ENCODE measurements around the gene RPP40.

The RPP40 gene

GRCh38 chr6:4997862-4998261, 6.0 kb downstream of the RPP40 start:
- no peaks in the 10 kb centered on the region for H3K27me3 Mint-ChIP-seq
- H3K27ac Mint-ChIP-seq = no peak overlapping the region
- peaks cover 4% of the 10 kb centered on the region for H3K4me1 Mint-ChIP-seq (ENCODE audit: low read depth)
- peaks cover 30% of the 10 kb centered on the region for H3K36me3 Mint-ChIP-seq
- H3K9me3 Mint-ChIP-seq (ENCODE audit: low read depth) = no peaks in the 10 kb centered on the region
- H3K4me3 Mint-ChIP-seq = no peak overlapping the region

- no peak overlapping the region for H3K4me3 Mint-ChIP-seq
- peaks cover 39% of the 10 kb centered on the region for H3K36me3 Mint-ChIP-seq
- no peaks in the 10 kb centered on the region for H3K27me3 Mint-ChIP-seq
- no peak overlapping the region for H3K27ac Mint-ChIP-seq
- no peaks in the 10 kb centered on the region for H3K9me3 Mint-ChIP-seq (ENCODE audit: low read depth)
- no peaks in the 10 kb centered on the region for H3K4me1 Mint-ChIP-seq (ENCODE audit: low read depth)
Measured at GRCh38 chr6:4994741-4995140, 9.1 kb downstream of the RPP40 start.

GRCh38 chr6:4987432-4987831, 16.4 kb downstream of the RPP40 start:
- H3K27me3 Mint-ChIP-seq = no peaks in the 10 kb centered on the region
- H3K27ac Mint-ChIP-seq = no peak overlapping the region
- H3K4me3 Mint-ChIP-seq = no peak overlapping the region
- peaks cover 5% of the 10 kb centered on the region for H3K9me3 Mint-ChIP-seq (ENCODE audit: low read depth)
- peaks cover 34% of the 10 kb centered on the region for H3K36me3 Mint-ChIP-seq
- no peaks in the 10 kb centered on the region for H3K4me1 Mint-ChIP-seq (ENCODE audit: low read depth)

GRCh38 chr6:4986999-4987398, 16.8 kb downstream of the RPP40 start:
- H3K27me3 Mint-ChIP-seq = no peaks in the 10 kb centered on the region
- H3K4me1 Mint-ChIP-seq (ENCODE audit: low read depth) = no peaks in the 10 kb centered on the region
- peaks cover 34% of the 10 kb centered on the region for H3K36me3 Mint-ChIP-seq
- H3K4me3 Mint-ChIP-seq = no peak overlapping the region
- peaks cover 5% of the 10 kb centered on the region for H3K9me3 Mint-ChIP-seq (ENCODE audit: low read depth)
- no peak overlapping the region for H3K27ac Mint-ChIP-seq

- Mint-ChIP-seq H3K4me3 (no peak overlapping the region), H3K9me3 (ENCODE audit: low read depth) (peaks cover 10% of the 10 kb centered on the region), H3K27me3 (no peaks in the 10 kb centered on the region), H3K36me3 (peaks cover 13% of the 10 kb centered on the region), H3K27ac (no peak overlapping the region), H3K4me1 (ENCODE audit: low read depth) (no peaks in the 10 kb centered on the region)
Measured at GRCh38 chr6:4983322-4983721, 20.5 kb downstream of the RPP40 start.

GRCh38 chr6:4981761-4982160, 22.1 kb downstream of the RPP40 start:
- no peak overlapping the region for H3K27ac Mint-ChIP-seq
- peaks cover 9% of the 10 kb centered on the region for H3K9me3 Mint-ChIP-seq (ENCODE audit: low read depth)
- no peaks in the 10 kb centered on the region for H3K27me3 Mint-ChIP-seq
- H3K4me3 Mint-ChIP-seq = no peak overlapping the region
- H3K36me3 Mint-ChIP-seq = peaks cover 10% of the 10 kb centered on the region
- no peaks in the 10 kb centered on the region for H3K4me1 Mint-ChIP-seq (ENCODE audit: low read depth)

- H3K9me3 Mint-ChIP-seq (ENCODE audit: low read depth) = peaks cover 14% of the 10 kb centered on the region
Measured at GRCh38 chr6:4979426-4979825, 24.4 kb downstream of the RPP40 start.

GRCh38 chr6:4977468-4977867, 26.4 kb downstream of the RPP40 start:
- Mint-ChIP-seq H3K36me3 (peaks cover 5% of the 10 kb centered on the region), H3K27me3 (peaks cover 8% of the 10 kb centered on the region), H3K4me3 (no peak overlapping the region), H3K9me3 (ENCODE audit: low read depth) (peaks cover 14% of the 10 kb centered on the region), H3K27ac (no peak overlapping the region), H3K4me1 (ENCODE audit: low read depth) (no peaks in the 10 kb centered on the region)

More at GRCh38 chr6:4979426-4979825, 24.4 kb downstream of the RPP40 start:
- peaks cover 7% of the 10 kb centered on the region for H3K27me3 Mint-ChIP-seq
- H3K36me3 Mint-ChIP-seq = peaks cover 5% of the 10 kb centered on the region
- no peak overlapping the region for H3K4me3 Mint-ChIP-seq
- H3K27ac Mint-ChIP-seq = no peak overlapping the region
- no peaks in the 10 kb centered on the region for H3K4me1 Mint-ChIP-seq (ENCODE audit: low read depth)

- no peak overlapping the region for H3K27ac Mint-ChIP-seq
- H3K36me3 Mint-ChIP-seq = peaks cover 5% of the 10 kb centered on the region
- no peaks in the 10 kb centered on the region for H3K4me1 Mint-ChIP-seq (ENCODE audit: low read depth)
- H3K9me3 Mint-ChIP-seq (ENCODE audit: low read depth) = peaks cover 14% of the 10 kb centered on the region
- H3K27me3 Mint-ChIP-seq = peaks cover 8% of the 10 kb centered on the region
- no peak overlapping the region for H3K4me3 Mint-ChIP-seq
Measured at GRCh38 chr6:4975506-4975905, 28.3 kb downstream of the RPP40 start.

GRCh38 chr6:4974962-4975361, 28.9 kb downstream of the RPP40 start:
- Mint-ChIP-seq H3K27ac (no peak overlapping the region), H3K4me1 (ENCODE audit: low read depth) (no peaks in the 10 kb centered on the region), H3K27me3 (peaks cover 11% of the 10 kb centered on the region), H3K4me3 (no peak overlapping the region), H3K9me3 (ENCODE audit: low read depth) (peaks cover 14% of the 10 kb centered on the region), H3K36me3 (peaks cover 5% of the 10 kb centered on the region)

- peaks cover 9% of the 10 kb centered on the region for H3K9me3 Mint-ChIP-seq (ENCODE audit: low read depth)
- peaks cover 11% of the 10 kb centered on the region for H3K27me3 Mint-ChIP-seq
- no peak overlapping the region for H3K27ac Mint-ChIP-seq
- no peaks in the 10 kb centered on the region for H3K4me1 Mint-ChIP-seq (ENCODE audit: low read depth)
- H3K36me3 Mint-ChIP-seq = peaks cover 5% of the 10 kb centered on the region
- H3K4me3 Mint-ChIP-seq = no peak overlapping the region
Measured at GRCh38 chr6:4973982-4974745, 29.7 kb downstream of the RPP40 start.

GRCh38 chr6:4973415-4973814, 30.4 kb downstream of the RPP40 start:
- Mint-ChIP-seq H3K27me3 (peaks cover 11% of the 10 kb centered on the region), H3K27ac (no peak overlapping the region), H3K36me3 (peaks cover 5% of the 10 kb centered on the region), H3K9me3 (ENCODE audit: low read depth) (peaks cover 9% of the 10 kb centered on the region), H3K4me1 (ENCODE audit: low read depth) (no peaks in the 10 kb centered on the region), H3K4me3 (no peak overlapping the region)

GRCh38 chr6:4972438-4972837, 31.4 kb downstream of the RPP40 start:
- Mint-ChIP-seq H3K4me1 (ENCODE audit: low read depth) (no peaks in the 10 kb centered on the region), H3K9me3 (ENCODE audit: low read depth) (peaks cover 9% of the 10 kb centered on the region), H3K4me3 (no peak overlapping the region), H3K27me3 (peaks cover 11% of the 10 kb centered on the region), H3K36me3 (peaks cover 5% of the 10 kb centered on the region), H3K27ac (no peak overlapping the region)

- H3K4me3 Mint-ChIP-seq = no peak overlapping the region
- H3K27me3 Mint-ChIP-seq = peaks cover 11% of the 10 kb centered on the region
- H3K36me3 Mint-ChIP-seq = peaks cover 2% of the 10 kb centered on the region
- peaks cover 6% of the 10 kb centered on the region for H3K9me3 Mint-ChIP-seq (ENCODE audit: low read depth)
- H3K27ac Mint-ChIP-seq = no peak overlapping the region
- no peaks in the 10 kb centered on the region for H3K4me1 Mint-ChIP-seq (ENCODE audit: low read depth)
Measured at GRCh38 chr6:4971851-4972250, 32.0 kb downstream of the RPP40 start.

GRCh38 chr6:4970739-4971395, 33.0 kb downstream of the RPP40 start:
- Mint-ChIP-seq H3K9me3 (ENCODE audit: low read depth) (no peaks in the 10 kb centered on the region), H3K27ac (no peak overlapping the region), H3K4me1 (ENCODE audit: low read depth) (no peaks in the 10 kb centered on the region), H3K4me3 (no peak overlapping the region), H3K36me3 (no peaks in the 10 kb centered on the region), H3K27me3 (peaks cover 8% of the 10 kb centered on the region)
